Endometrium (tissue), 2 donors: ENCODE results near the gene ADD1.
"Not testable (repeated sequence)": the region's sequence is repeated elsewhere in the genome, so short reads cannot be mapped to it uniquely, and the experiment has no call there.

ENCODE experiments used
- FAIRE-seq: peaks from 2 replicates; lab custom pipeline; 2012; peaks lifted over from hg19 to GRCh38; lab: Jason Lieb, UNC
- donor health status: control.
- donor health status: control.

The ADD1 gene

GRCh38 chr4:2886161-2886560 lies 42.5 kb downstream of the ADD1 start:
- no peak for FAIRE-seq

GRCh38 chr4:2886622-2887021 lies 43.0 kb downstream of the ADD1 start:
- no peak for FAIRE-seq

GRCh38 chr4:2887343-2887742 lies 43.7 kb downstream of the ADD1 start:
- no peak for FAIRE-seq

- no peak for FAIRE-seq
These were observed 45.2 kb downstream of the ADD1 start for GRCh38 chr4:2888886-2889285.

- no peak for FAIRE-seq
These were observed 47.6 kb downstream of the ADD1 start for GRCh38 chr4:2891294-2891693.

- no peak for FAIRE-seq
These were observed 50.1 kb downstream of the ADD1 start for GRCh38 chr4:2893772-2894171.

GRCh38 chr4:2898001-2898400 lies 54.4 kb downstream of the ADD1 start:
- no peak for FAIRE-seq

GRCh38 chr4:2900741-2901140 lies 57.1 kb downstream of the ADD1 start:
- no peak for FAIRE-seq

GRCh38 chr4:2901186-2901585 lies 57.5 kb downstream of the ADD1 start:
- no peak for FAIRE-seq

GRCh38 chr4:2902126-2902525 lies 58.5 kb downstream of the ADD1 start:
- FAIRE-seq, result no peak

GRCh38 chr4:2905544-2905943 lies 61.9 kb downstream of the ADD1 start:
- FAIRE-seq, result no peak

- FAIRE-seq, result no peak
These were observed 62.6 kb downstream of the ADD1 start for GRCh38 chr4:2906218-2906617.

- no peak for FAIRE-seq
These were observed 63.6 kb downstream of the ADD1 start for GRCh38 chr4:2907226-2907625.

GRCh38 chr4:2907706-2908293 lies 64.2 kb downstream of the ADD1 start:
- no peak for FAIRE-seq

GRCh38 chr4:2908686-2909085 lies 65.0 kb downstream of the ADD1 start:
- FAIRE-seq, result no peak

GRCh38 chr4:2909583-2909982 lies 65.9 kb downstream of the ADD1 start:
- no peak for FAIRE-seq

- FAIRE-seq, result no peak
These were observed 66.8 kb downstream of the ADD1 start for GRCh38 chr4:2910409-2910808.

- no peak for FAIRE-seq
These were observed 68.2 kb downstream of the ADD1 start for GRCh38 chr4:2911868-2912267.

- FAIRE-seq, result no peak
These were observed 69.5 kb downstream of the ADD1 start for GRCh38 chr4:2913168-2913567.

GRCh38 chr4:2914256-2915126 lies 70.8 kb downstream of the ADD1 start:
- FAIRE-seq, result no peak

GRCh38 chr4:2915789-2916188 lies 72.1 kb downstream of the ADD1 start:
- no peak for FAIRE-seq

- not testable (repeated sequence) for FAIRE-seq
These were observed 73.1 kb downstream of the ADD1 start for GRCh38 chr4:2916696-2917095.

- FAIRE-seq, result not testable (repeated sequence)
These were observed 74.7 kb downstream of the ADD1 start for GRCh38 chr4:2918300-2918699.

- not testable (repeated sequence) for FAIRE-seq
These were observed 75.1 kb downstream of the ADD1 start for GRCh38 chr4:2918714-2919113.
